CD4-positive, alpha-beta T cell treated with Interleukin-6 at 100 ng/mL for 8 hours (primary cell): ENCODE data around the gene UBE2J1.
A peak's percentile ranks its signal among the peaks of the same experiment; 100 is the strongest.

Experiments
- DNase-seq: peaks from one replicate; pipeline ENCODE4 v3.0.0-alpha.2; 2020; ENCODE audit warnings: mixed read lengths, low spot score

Gene UBE2J1

GRCh38 chr6:89364586-89364985 is 12.1 kb upstream of the UBE2J1 start:
- no peak for DNase-seq

GRCh38 chr6:89361171-89361570 is 8.6 kb upstream of the UBE2J1 start:
- no peak for DNase-seq

GRCh38 chr6:89360415-89360999 is 8.0 kb upstream of the UBE2J1 start:
- DNase-seq: no peak

- DNase-seq: no peak
Observed at GRCh38 chr6:89359561-89359960, 7.0 kb upstream of the UBE2J1 start.

GRCh38 chr6:89357390-89357789 is 4.9 kb upstream of the UBE2J1 start:
- DNase-seq: peak; percentile 24

DNA sequence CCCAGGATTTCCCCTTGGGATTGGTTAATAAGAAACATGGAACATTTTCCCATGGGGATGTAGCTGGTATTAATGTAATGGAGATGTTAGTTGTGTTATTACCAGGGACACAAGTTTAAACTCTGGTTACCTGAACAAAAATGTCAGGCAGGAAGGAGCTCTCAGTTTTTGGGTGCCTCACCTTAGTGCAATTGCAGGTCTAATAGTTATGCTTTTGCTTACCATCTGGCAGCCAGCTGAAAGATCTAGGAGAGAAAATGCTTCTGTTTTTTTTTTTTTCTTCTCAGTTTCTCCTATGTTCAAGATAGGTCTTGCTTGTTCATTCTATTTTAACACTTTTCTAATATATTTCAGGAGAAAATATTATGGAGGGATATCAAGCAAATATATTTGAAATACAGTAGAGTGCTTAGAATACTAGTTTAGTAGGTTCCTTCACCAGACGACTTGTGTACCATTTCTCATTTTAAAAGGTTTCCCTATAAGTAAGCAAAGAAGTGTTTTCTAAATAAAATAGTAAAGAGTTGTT is 4.2 kb upstream of the UBE2J1 start:
- no peak for DNase-seq

GRCh38 chr6:89355511-89356194 is 3.1 kb upstream of the UBE2J1 start:
- no peak for DNase-seq

DNA sequence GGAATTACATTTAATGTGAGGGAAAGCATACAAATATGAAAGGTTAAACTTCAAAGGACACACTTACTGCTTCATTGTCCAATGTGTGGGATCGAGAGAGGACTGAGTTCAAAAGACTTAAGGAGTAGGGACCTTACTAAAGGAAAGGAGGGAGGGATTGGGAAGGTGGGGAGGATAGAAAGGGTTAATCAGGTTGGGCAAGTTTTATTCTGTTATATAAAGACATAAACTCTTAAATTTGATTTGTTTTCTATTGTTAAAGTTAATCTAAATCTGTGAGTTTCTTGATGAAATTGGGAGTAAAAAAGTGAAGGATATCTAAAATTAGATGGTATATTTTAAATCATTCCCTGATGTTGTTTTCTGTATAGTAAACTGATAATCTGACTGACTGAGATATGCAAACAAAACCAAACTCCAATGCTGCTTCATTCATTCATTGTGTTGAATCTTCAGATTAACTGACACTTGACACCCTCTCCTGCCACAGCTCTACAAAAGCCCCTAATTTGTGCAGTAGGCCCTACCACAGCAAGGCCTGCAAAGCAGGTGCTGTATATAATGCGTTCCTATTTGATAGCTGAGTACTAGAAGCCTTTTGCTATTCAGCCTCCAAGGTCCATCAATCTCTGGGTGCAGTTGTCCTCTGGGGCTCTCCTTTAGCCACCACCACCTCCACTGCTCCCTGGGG is 1.3 kb upstream of the UBE2J1 start:
- DNase-seq: no peak

DNA sequence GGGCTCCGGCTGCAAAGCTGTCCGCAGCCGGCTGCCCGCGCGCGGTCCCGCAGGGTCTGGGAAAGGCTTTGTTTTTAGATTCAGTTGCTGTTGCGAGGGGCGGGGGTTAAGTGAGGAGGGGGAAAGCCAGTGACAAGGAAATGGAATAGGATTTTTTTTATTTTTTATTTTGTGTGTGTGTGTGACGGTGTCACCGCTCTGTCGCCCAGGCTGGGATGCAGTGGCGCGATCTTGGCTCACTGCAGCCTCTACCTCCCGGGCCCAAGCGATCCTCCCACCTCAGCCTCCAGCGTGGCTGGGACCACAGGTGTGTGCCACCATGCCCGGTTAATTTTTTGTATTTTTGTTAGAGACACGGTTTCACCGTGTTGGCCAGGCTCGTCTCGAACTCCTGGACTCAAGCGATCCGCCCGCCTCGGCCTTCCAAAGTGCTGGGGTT is 615 bp upstream of the UBE2J1 start:
- DNase-seq: no peak

DNA sequence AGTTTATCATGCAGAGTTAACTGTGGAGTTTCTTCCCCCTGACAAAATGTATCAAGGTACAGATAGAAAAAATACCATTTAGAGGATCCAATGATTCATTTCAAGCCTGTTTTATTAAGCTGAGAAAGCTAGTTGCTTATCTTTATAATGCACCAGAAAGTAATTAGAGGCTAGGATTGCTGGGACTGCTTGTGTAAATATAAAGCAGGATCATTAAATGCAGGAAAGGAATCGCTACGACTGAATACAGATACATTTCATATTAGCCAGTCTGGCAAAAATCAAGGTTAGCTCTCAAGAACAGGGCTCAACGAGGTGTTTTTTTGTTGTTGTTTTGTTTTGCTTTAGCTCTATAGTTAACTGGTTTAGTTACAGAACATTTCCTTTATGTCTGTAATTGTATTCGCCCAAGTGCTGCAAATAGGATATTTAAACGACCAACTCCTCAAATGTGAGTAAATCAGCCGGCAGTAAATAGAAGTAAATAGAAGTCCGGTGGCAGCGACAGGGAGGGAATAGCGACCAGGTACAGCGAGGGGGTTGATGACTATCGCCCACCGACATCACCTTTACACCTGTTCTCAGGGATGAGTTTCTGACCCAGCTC is 748 bp downstream of the UBE2J1 start:
- DNase-seq: no peak

- peak; percentile 23 for DNase-seq
Observed at GRCh38 chr6:89350281-89350966, 2.1 kb downstream of the UBE2J1 start.

- no peak for DNase-seq
Observed at GRCh38 chr6:89348372-89348771, 4.2 kb downstream of the UBE2J1 start.

DNA sequence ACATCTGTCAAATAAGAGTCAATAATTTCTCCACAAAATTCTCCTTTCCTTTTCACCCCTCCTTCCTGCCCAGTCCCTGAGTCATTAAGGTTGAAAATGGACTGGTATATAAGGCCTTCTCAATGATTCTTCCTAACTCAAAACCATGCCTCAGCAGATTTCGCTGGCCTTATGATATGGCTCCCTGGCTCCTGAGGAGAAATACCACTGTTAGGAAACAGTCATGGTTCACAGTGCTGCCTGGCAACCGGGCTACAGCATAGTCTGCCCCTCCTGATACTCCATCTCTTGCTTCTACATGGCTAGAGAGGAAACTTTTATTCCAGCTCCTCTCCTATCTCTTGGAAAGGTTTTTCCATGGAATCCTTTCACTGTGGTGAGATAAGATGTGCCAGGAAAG is 4.7 kb downstream of the UBE2J1 start:
- DNase-seq: no peak

DNA sequence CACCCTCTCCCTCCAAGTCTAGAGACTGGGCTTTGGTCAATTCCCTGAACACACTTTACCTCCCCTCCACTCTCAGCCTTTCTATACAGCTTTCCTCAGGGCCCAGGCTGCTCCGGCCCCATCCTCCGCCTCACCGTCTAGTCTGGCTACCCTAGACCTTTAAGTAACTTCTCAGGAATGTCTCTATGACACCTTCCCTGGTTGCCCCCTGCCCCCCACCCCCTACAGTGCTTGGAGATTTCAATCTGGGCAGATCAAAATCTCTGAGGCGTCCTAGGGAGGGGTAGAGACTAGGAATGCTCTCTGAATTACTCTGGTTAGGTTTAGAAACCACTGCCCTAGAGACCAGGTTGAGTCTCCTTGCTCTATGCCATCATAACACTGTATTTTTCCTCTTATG is 6.1 kb downstream of the UBE2J1 start:
- DNase-seq: no peak

- no peak for DNase-seq
Observed at GRCh38 chr6:89339565-89339964, 13.0 kb downstream of the UBE2J1 start.

DNA sequence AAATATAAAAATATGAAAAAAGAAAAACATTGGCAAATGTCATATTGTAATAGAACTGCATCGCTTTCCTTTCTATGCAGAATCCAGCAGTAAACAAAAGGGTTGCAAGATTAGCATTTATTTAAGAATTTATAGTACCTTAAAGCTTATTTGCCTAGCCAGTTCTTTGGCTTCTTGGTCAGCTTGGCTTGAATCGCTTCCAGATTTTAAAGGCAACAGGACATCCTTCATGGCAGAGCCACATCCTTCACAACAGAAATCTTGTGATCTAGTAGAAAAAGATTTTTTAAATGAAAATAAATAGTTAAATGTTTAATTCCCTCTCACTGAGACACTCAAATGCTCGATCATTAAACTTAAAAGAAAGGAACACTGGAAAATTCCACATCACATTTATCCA is 17.4 kb downstream of the UBE2J1 start:
- no peak for DNase-seq

DNA sequence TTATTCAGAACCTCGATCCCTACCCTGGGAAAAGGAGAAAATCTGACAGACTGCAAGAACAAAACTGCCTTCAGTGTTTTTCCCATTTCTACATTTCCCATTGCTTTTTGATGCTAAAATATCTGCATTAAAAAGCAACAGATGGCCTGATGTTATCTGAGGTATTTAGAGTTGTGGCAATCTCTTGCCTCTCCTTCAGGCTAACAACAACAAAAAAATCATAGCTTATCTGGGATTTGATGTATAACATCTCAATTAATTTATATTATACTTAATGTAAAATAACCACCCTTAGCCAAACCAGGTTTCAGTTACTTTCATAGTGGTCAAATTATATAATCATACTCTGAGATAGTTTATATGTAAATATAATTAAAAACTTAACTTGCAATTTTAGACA is 21.6 kb downstream of the UBE2J1 start:
- no peak for DNase-seq

GRCh38 chr6:89328976-89329375 is 23.5 kb downstream of the UBE2J1 start:
- no peak for DNase-seq

- DNase-seq: no peak
Observed at GRCh38 chr6:89324304-89324703, 28.2 kb downstream of the UBE2J1 start.

DNA sequence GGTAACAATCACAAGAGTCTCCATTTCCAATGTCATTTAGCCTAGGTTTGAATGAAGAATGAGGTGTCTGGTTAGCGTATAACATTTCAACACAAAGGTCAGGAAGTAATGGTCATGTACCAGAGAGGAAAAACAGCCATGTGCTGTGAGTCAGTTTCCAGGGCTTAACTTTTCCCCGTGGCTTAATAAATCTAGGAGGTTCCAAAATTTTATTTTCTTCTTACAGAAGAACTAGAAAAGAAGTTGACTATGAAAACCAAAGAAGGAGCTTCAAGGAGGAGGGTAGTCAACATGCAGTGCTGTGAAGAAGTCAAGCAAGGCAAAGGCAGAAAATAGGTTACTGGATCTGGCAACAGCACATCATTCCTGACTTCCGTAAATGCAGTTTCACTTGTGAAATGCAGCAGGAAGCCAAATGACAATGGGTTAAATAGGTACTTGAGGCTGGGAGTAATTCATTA is 29.0 kb downstream of the UBE2J1 start:
- DNase-seq: no peak

DNA sequence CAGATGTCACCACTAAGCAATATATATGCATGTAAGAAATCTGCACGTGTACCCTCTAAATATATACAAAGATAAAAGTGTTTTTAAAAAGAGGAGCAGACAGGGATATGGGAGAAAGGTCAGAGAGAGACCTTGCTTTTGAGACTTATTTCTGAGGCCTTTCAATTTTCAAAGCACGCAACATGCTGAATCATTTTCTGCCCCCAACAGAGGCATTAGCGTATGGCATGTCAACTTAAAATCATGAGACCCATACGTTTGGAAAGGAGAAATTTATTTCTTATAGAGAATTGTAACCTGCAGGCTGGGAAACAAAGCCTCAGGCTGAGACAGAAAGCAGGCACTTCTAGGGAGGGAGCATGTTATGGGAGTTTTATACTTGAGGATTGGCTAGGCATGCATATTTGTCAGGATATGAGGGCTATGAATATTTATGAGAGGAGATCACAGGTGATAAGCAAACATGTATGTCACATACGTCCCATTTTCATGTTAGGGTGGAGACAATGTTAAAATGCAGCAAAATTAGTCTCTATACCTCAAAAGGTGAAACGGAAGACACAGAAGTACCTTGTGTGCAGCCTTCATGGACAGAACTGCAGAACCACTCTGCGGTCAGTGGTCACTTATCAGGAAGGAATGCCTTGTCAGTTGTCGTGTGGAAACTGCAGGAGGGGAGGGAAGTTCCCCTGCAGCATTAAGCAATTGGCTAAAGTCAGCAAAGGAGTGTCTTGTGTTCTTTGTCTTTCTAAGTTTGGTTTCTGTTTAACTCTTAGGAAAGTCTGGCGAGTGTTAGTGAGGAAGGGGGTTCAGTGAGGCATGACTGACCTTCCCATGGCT is 31.2 kb downstream of the UBE2J1 start:
- no peak for DNase-seq
